GM19025 (cell line): ENCODE measurements around the gene TMEM205.
"Not testable (repeated sequence)": the region's sequence is repeated elsewhere in the genome, so short reads cannot be mapped to it uniquely, and the experiment has no call there.

Experiments
- ATAC-seq: cut with Tn5 transposase; IDR thresholded peaks from one replicate; pipeline ENCODE4 v1.9.1; 2021; ENCODE audit warnings: mild to moderate bottlenecking, low read depth, moderate library complexity; ENCODE audit not compliant: unreplicated experiment

TMEM205 gene

DNA sequence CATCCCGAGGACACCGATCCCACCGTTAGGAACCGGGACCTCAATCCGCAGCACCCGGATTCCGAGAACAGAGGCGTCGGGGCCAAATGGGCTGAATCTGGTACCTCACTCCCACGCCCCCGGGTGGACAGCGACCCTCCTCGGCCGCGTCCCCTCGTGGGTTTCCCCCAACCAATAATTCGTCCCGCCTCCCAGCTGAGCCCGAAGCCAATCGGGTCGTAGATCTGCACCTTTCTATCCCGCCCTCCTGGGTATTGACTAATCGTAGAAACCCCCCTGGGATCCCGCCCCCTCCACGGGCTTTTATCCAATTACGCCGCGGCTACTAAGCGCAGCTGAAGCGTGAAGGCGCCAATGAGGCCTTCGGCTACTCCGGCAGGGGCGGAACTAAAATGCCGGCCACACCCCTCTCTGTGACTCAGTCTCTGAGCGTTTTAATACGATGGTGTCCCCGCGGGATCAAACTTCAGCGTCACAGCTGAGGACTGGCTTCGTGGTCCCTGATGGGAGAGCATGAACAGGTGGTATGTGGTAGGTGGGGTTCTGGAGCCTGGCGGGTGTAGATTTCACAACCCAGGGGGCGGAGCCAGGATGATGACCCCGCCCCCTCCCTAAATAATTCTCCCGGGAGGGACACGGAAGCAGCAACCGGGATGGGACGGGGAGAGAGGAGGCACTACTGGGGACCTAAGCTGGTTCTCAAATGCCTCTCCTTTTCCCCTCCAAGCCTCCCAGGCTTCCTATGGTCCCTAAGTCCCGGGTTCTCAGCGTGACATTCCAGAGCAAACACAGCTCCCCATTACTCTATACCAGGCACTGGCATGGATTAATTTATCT is at the start of gene TMEM205, which contains the start of gene CCDC159:
TMEM205 (minus strand) TSS at position 165 of the 837 bp plus-strand sequence. CDS start 649 bp downstream, outside the sequence.
CCDC159 (plus strand) TSS at position 416 of the 837 bp plus-strand sequence; CDS start at position 504, 88 bp downstream.
- peak; percentile 91 for ATAC-seq

DNA sequence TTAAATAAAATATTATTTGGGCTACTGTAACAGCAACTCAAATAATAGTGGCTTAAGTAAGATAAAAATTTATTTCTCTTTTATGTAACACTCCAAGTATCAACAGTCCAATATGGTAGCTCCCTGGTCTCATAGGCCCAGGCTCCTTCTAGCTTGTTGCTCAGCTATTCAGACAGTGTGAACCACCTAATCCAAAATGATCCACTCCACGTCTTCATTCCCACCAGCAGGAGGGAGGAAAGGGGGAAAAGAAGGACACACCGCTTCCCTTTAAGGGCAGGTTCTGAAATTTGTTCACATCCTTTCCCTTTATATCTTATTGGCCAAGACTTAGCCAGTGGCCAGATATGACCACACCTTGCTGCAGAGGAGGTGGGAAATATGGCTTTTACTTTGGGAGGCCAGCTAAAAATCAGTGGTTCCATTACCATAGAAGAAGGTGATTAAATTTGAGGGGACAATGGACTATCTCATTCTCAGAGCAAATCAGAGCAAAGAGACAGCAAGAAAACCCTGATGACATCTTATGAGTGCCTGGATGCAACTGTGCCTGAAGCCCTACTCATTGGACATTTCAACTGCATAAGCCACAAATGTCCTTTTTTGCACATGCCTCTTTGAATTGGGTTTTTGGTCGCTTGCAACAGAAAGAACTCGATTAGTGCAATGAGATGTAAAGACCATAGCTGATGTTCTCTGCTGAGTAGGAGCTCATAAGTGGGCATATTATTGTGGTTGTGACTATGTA is 45.0 kb upstream of the TMEM205 start:
- no peak for ATAC-seq

DNA sequence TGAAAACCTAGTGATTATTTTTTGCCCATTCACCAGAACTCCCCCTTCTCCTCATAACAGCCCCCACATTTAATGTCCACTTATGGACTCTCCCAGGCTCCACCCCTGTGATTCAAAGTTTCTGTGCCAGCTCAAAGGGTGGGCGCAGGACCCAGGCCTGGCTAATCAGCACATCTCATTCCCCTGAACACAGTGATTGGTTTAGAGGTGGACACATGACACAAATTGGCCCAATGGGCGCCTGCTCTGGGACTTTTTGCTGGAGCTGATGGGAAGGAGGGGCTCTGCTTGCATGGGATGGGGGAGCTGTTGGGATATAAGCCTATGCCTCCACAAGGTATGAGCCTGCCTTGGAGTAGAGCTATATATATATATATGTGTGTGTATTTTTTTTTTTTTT is 44.3 kb upstream of the TMEM205 start:
- no peak for ATAC-seq

DNA sequence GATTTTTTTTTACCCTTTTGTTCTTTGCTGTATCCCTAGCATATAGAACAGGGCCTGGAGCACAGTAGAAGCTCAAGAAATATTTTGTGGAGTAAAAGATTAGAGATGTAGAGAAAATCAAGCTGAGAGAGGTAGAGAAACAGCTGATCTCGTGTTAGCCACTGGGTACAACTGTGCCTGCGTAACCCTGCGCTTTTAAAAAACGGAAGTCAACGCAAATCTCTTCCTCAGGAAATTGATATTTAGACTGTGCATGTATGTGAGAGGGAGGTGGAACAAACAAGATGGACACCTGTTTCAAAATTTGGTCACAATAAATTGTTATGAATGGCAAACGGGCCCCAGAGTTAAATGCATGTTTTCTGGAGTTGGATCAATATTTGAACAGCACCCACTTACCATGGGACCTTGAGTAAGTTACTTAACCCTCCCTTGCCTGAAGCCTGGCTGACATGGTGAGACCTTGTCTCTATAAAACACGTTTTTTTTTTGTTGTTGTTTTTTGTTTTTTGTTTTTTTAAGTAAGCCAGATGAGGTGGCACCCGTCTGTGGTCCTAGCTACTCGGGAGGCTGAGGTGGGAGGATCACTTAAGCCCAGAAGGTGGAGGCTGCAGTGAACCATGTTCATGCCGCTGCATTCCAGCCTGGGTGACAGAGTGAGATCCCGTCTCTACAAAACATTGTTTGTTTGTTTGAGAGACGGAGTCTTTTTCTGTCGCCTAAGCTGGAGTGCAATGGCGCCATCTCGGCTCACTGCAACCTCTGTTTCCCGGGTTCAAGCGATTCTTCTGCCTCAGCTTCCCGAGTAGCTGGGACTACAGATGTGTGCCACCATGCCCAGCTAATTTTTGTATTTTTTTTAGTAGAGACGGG is 41.3 kb upstream of the TMEM205 start:
- no peak for ATAC-seq

DNA sequence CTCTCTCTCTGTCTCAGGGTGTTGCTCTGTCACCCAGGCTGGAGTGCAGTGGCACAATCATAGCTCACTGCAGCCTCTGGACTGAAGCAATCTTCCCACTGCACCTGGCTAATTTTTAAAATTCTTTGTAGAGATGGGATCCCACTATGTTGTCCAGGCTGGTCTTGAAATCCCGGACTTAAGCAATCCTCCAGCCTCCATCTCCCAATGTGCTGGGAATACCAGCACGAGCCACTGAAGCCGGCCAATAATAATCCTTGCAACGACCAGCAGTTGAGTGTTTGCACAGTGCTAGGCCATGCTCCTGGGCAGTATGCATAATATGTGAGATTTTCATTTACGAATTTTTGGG is 38.7 kb upstream of the TMEM205 start:
- no peak for ATAC-seq

DNA sequence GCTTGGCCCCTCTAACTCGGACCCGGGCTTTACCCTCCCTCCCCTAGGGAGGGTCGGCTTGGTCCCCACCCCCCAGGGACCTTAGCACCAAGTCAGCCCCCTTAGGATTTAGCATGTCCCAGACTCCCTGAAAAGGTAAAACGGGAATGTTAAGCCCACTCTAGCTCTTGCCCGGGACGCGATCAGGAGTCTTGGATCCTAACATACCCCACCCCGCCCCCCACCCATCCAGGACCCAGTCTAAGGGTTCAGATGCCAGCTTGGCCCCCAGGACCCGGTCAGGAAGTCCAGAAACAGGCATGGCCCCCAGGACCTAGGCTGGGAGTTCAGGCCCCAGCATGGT is 37.6 kb upstream of the TMEM205 start:
- ATAC-seq: no peak

DNA sequence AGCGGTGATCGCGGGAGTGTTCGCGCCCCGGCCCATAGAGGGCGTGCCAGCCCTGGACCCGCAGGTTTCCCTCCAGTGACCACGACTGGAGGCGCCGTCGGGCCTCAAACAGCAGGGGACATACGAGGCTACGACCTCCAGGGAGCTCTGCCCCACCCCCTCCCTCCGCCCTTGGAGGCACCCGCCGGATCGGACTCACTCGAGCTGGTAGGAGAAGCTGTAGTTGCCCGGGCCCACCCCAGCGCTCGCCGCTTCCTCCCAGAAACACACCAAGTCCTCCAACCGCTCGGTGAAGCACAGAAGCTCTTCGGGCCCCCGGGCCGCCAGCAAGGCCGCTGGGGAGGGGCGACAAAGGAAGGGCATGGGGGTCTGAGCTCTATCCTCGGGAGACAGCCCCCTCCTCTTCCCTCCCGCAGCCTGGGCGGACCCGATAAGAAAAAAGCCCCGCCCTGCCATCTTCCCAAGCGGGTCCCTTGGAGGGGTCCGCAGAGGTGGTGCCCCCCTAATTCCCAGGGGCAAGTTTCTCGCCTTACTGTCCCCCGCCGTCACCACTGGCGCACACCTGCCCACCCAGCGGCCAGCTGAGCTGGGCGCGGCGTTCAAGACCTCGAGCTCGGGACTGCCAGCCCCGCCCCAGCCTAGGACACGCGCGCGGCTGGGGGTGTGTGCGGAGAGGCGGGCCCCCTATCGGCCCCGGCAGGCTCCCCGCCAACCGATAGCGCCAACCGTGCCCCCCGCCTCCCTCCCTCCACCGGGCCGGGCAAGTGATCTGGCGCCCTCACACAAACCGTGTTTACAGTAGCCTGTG is 37.0 kb upstream of the TMEM205 start:
- ATAC-seq: no peak

DNA sequence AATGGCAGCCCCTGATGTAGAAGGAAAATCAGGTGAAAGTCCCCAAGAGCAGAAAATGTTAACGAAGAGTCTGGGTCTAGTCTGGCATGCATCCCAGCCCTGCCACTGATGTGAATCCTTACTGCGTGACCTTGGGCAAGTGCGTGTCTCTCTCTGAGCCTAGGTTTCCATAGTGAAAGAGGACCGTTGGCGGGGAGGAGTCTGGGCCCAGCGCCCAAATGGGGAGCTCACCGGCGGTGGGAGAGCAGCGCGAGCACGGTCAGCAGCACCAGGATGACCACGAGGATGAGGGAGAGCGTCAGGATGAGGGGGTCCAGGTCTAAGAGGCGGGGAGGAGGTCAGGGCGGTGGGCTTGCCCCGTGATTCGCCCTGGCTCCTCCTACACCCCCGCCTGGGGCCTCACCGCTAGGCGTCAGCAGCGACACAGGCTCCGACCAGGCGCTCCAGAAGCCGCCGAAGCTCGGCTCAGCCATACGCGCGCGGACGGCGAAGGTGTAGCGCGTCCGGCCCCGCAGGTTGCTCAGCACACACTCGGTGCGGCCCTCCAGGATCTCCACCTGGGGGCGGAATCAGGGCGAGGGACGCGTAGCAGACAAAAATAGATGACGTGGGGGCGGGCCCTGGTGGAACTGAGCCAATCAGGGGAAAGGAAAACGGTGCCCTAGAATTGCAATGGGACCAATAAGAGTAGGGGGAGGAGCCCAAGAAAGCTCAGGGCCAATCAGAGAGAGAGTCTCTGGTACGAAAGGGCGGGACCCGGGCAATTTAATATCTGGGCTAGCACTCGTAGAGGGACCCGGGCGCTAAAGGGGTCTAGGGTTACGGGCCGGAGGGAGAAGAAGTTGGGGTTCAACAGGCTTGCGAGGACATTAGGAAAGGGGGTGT is 34.8 kb upstream of the TMEM205 start:
- peak; percentile 73 for ATAC-seq

DNA sequence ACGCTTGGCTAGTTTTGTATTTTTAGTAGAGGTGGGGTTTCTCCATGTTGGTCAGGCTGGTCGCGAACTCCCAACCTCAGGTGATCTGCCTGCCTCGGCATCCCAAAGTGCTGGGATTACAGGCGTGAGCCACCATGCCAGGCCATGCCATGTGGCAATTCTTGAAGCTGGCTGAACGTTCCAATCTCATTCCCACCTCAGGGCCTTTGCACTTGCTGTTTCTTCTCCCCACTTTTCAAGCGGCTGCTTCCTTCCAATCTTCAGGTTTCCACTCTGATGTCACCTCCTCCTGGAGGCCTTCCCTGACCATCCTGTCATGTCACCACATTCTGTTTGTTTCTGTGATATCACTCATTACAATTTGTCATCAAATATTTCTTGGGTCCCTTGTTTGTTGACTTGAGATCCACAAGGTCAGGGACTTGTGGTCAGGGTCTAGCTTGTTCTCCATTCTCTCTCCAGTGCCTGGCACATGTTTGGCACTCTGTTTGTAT is 33.8 kb upstream of the TMEM205 start:
- ATAC-seq: no peak

DNA sequence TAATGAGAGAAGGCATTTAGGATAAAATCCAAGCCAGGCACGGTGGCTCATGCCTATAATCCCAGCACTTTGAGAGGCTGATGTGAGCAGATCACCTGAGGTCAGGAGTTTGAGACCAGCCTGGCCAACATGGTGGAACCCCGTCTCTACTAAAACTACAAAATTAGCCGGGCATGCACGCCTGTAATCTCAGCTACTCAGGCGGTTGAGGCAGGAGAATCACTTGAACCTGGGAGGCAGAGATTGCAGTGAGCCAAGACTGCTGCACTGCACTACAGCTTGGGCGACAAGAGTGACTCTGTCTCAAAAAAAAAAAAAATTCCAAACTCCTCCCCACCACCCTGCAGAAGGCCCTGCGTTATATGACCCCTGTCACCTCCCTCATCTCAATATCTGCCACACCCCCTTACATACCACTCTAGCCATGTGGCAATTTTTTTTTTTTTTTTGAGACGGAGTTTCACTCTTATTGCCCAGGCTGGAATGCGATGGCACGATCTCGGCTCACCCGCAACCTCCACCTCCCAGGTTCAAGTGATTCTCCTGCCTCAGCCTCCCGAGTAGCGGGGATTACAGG is 33.3 kb upstream of the TMEM205 start:
- not testable (repeated sequence) for ATAC-seq

DNA sequence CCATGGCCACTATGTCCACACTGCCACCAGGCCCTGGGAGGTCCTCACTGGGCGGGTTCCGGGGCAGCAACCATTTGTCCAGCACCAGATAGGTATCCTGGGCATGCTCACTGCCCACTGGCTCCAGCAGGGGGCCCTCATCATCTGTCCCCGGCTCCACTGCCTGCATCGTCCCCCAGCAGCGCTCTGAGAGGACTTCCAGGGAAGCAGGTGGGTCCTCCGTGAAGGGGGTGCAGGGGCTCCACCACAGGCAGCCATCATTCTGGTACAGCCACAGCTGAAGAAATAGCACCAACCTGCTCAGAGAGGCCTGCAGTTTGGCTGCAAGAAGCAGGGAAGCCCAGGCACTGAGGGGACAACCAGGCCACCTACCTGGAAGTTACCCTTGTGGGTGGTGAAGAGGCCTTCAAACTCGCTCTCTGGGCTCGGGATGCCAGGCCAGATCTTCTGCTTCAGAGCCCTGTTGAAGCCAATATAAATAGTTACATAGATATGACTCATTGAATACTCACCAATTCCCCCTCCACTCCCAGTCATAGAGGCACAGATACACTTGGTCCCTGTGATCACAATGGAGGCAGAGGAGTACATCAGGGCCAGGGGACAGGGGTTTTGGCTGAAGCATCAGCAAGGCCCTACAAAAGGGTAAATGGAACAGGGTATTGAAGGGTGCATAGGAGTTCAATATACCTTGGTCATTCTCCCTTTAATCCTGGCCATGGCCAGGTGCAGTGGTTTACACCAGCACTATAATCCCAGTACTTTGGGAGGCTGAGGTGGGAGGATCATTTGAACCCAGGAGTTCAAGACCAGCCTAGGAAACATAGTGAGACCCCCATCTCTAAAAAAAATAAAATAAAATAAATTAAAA is 32.5 kb upstream of the TMEM205 start:
- no peak for ATAC-seq

DNA sequence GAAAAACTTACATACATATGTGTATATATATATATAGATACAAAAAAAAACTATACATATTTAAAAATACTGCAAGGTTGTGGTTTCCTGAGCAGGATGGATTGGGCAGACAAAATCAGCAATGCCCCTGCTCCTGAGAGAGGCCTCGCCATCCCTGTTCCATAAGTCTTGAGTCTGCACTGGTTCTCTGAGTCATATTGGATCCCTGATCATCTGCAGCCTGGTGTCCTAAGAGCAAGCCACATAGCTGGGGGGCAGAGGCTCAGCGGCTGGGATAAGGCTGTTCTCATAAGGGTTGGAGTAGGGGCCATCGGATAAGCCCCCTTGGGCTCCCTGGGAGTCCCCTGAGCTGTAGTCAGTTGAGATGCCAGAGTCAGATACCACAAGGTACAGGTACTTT is 31.7 kb upstream of the TMEM205 start:
- no peak for ATAC-seq

DNA sequence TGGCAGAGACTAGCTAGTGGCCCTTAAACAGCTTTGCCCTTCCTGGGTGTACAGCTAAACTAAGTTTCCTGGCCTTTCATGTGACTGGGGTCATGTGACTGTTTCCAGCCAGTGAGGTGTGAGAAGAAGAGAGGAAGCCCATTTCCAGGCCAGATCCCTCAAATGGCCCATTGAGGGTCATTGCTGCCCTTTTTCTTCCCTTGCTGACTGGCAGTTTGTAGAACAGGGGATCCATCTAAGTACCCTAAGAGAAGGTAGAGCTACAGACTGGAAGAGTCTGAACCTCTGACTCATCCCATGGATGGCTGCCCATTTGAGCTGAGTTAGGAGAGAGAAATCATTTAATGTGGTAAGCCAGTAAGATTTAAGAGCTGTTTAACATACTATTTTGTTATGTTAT is 31.2 kb upstream of the TMEM205 start:
- no peak for ATAC-seq

DNA sequence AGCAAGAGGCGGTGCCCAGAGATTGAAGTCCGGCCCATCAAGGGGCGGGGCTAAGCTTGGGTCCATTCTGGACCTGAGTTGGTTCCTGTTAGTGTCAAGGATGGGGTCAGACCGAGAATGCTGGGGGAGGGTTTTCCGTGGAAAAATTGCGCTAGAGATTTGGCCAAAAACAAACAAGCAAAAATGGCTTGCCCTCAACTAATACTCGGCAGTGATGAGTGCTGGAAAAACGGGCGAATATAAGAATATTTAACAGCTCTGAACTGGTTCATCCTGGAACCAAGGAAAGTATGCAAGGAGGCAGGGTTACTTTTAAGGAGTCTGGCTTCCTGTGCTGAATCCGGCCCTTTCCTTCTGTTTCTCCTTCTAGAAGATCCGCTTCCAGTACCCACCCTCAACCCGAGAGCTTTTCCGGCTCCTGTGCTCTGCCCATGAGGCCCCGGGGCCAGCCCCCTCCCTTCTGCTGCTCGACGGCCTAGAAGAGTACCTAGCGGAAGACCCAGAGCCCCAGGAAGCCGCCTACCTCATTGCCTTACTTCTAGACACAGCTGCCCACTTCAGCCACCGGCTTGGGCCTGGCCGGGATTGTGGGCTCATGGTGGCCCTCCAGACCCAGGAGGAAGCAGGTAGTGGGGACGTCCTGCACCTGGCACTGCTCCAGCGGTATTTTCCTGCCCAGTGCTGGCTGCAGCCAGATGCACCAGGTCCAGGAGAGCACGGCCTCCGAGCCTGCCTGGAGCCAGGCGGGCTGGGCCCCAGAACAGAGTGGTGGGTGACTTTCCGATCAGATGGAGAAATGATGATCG is 29.3 kb upstream of the TMEM205 start:
- ATAC-seq: no peak

DNA sequence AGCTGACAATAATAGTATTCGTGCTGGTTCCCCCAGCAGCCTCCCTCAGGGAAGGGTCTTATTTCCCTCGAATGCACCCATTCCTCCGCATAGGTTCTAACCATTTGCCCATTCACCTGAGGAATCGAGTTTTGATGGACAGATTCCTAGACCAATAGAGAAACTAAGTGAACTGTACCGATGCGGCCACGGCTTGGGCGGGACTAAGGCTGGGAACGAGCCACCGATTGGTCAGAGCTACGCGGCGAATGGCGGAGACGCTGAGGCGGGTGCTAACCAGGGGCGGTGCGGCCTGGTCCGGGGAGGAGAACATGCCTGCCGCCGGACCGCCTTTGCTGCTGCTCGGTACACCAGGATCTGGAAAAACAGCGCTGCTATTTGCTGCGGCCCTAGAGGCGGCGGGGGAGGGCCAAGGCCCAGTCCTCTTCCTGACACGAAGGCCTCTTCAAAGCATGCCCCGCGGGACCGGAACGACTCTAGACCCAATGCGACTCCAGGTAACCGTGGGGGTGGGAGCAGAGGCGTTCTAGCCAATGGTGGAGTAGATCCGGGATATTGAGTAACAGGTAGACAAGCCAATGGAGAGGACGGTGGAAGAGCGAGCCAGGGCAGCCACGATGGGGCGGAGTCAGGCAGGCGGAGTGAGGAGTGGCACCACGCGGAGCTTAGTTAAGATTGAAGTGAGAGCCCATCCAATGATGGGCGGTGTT is 28.5 kb upstream of the TMEM205 start, which contains the start of gene SWSAP1:
SWSAP1 (plus strand) TSS at position 234 of the 710 bp plus-strand sequence; CDS start at position 249, 15 bp downstream.
- ATAC-seq: peak; percentile 91

DNA sequence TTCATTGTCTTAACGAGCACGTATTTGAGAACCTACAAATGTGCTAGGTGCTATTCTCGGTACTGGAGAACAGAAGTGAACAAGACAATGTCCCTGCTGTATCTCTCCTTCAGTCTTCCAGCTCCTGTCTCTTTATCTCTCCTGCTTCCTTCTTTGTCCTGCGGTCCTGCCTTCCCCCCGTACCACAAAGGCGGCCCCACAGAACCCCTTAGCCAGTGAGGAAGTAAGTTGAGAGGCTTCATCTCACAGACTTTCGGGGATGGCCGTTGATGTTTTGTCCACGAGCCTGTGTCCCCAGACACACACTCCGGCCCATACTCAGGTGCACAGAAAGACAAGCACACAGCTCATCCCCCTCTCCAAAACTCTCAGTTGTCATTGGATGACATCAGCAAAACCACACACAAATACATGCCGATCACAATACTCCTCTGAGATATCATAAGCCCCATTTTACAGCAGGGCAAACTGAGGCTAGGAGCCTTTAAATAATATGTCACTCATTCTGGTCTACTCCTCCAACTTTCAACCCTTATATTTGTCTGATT is 27.9 kb upstream of the TMEM205 start:
- ATAC-seq: no peak
